ENCODE measurements around the gene GPATCH2L.

DNA sequence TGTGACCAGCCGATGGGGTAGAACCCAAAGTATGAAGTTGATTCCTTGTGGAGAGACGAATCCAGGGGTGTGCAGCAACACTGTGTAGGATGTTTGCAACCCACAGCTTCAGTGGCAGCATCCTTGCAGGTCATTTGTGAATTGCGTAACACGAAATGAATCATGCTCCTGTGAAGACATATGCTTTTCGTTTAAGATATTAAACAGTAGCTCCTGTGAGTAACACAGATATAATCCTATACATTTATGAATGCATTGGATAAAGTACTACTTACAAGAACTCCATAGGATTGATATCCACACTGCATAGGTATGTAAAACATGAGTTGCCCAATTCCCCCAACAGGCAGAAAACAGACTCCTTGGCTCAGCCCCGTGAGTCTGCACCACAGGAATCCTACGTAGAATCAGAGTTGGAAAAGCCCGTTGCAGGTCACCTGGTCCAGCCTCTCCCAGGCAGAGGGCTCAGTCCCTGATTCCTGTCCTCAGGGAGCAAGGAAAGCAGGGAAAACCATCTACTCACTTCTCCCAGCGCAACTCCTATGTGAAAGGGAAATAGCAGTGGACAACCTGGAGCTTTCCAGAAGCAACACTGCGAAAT, 75.8 kb downstream of the GPATCH2L start:
- TF ChIP-seq, protein P1, sequence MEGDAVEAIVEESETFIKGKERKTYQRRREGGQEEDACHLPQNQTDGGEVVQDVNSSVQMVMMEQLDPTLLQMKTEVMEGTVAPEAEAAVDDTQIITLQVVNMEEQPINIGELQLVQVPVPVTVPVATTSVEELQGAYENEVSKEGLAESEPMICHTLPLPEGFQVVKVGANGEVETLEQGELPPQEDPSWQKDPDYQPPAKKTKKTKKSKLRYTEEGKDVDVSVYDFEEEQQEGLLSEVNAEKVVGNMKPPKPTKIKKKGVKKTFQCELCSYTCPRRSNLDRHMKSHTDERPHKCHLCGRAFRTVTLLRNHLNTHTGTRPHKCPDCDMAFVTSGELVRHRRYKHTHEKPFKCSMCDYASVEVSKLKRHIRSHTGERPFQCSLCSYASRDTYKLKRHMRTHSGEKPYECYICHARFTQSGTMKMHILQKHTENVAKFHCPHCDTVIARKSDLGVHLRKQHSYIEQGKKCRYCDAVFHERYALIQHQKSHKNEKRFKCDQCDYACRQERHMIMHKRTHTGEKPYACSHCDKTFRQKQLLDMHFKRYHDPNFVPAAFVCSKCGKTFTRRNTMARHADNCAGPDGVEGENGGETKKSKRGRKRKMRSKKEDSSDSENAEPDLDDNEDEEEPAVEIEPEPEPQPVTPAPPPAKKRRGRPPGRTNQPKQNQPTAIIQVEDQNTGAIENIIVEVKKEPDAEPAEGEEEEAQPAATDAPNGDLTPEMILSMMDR (IDR thresholded peaks at IDR 0.05): no peak
- no peak for TF ChIP-seq ZFX (IDR thresholded peaks at IDR 0.05; ENCODE audit: borderline replicate concordance)
